GM12878 (cell line): ENCODE measurements around the gene PPM1N. TPM values are rescaled to one million over a fixed set of nuclear protein-coding genes. Genes with fewer than 3 reads are reported as not detected.

Experiments
- ATAC-seq: fragments of 200-7000 bp; cut with Tn5 transposase; 3 replicates; pipeline ENCODE4 v1.9.1; 2020; ENCODE audit warnings: mild to moderate bottlenecking, moderate library complexity
- BruUV-seq: library from RNA; stranded (reverse); fragments of 400-500 nt; replicated peaks from 2 replicates; lab custom pipeline; 2021; lab: Mats Ljungman, UMichigan
- CTCF ChIA-PET: fragments of 300-600 bp; sonication (Branson Sonifier 250); formaldehyde crosslinking; extraction: SDS; loops from one replicate; lab custom pipeline; 2021; ENCODE audit warnings: inconsistent platforms; lab: Yijun Ruan, JAX
- POLR2A ChIA-PET: fragments of 350-600 bp; formaldehyde crosslinking; extraction: SDS; loops from one replicate; lab custom pipeline; 2021; ENCODE audit warnings: inconsistent platforms; lab: Charles Lee
- RAD21 ChIA-PET: fragments of 300-600 bp; sonication (Branson Sonifier 250); formaldehyde crosslinking; loops from one replicate; lab custom pipeline; 2023; ENCODE audit warnings: antibody characterized with exemption; ENCODE audit not compliant: unreplicated experiment; lab: Charles Lee
- SMC1A ChIA-PET: fragments of 300-600 bp; sonication (Branson Sonifier 250); formaldehyde crosslinking; loops from one replicate; lab custom pipeline; 2023; ENCODE audit not compliant: unreplicated experiment, uncharacterized antibody; lab: Charles Lee
- DNase-seq: peaks from one replicate; pipeline ENCODE4 v3.0.0-alpha.2; 2011; ENCODE audit warnings: low read depth, low spot score
- FAIRE-seq: peaks from 3 replicates; lab custom pipeline; 2011; peaks lifted over from hg19 to GRCh38; lab: Jason Lieb, UNC
- H2AFZ ChIP-seq: 2 replicates; pipeline ENCODE4 v1.6.0; 2011; ENCODE audit warnings: low read depth, low read length, control low read depth; ENCODE audit not compliant: control insufficient read depth
- H3K27ac ChIP-seq: 2 replicates; pipeline ENCODE4 v1.5.1; 2011; ENCODE audit warnings: control low read depth; ENCODE audit not compliant: control insufficient read depth, insufficient read depth
- H3K27me3 ChIP-seq, 2 experiments: replicated peaks in 1 of 2; 2 replicates each; pipeline versions ENCODE4 v1.6.0 to v1.6.1; 2011; ENCODE audit warnings: low read length in 1 of 2; ENCODE audit not compliant: control insufficient read depth in 2 of 2, insufficient read depth in 2 of 2
- H3K36me3 ChIP-seq, 2 experiments: 2 replicates each; pipeline ENCODE4 v1.5.1; 2011; ENCODE audit warnings: low read length in 1 of 2; ENCODE audit not compliant: control insufficient read depth in 2 of 2, insufficient read depth in 2 of 2
- H3K4me1 ChIP-seq: 2 replicates; pipeline ENCODE4 v1.6.1; 2011; ENCODE audit warnings: mild to moderate bottlenecking, low read length, moderate library complexity, mixed read lengths; ENCODE audit not compliant: control insufficient read depth, insufficient read depth
- H3K4me2 ChIP-seq: 2 replicates; pipeline ENCODE4 v1.6.0; 2011; ENCODE audit warnings: control low read depth; ENCODE audit not compliant: control insufficient read depth, insufficient read depth
- H3K4me3 ChIP-seq: fragments of 200-600 bp; sonication (generic); 2 replicates; pipeline ENCODE4 v1.5.1; 2016
- H3K79me2 ChIP-seq: 2 replicates; pipeline ENCODE4 v1.6.0; 2011; ENCODE audit warnings: low read length; ENCODE audit not compliant: control insufficient read depth, insufficient read depth
- H3K9ac ChIP-seq: 2 replicates; pipeline ENCODE4 v1.8.0; 2011; ENCODE audit warnings: low read length, control low read depth, mixed read lengths; ENCODE audit not compliant: control insufficient read depth, insufficient read depth
- H3K9me3 ChIP-seq: replicated peaks from 3 replicates; pipeline ENCODE4 v1.5.1; 2011; ENCODE audit warnings: mild to moderate bottlenecking, low read length; ENCODE audit not compliant: control insufficient read depth, insufficient read depth
- H4K20me1 ChIP-seq: 2 replicates; pipeline ENCODE4 v1.6.0; 2011; ENCODE audit not compliant: control insufficient read depth, insufficient read depth
- ATF7 ChIP-seq: fragments of 450-650 bp; IDR thresholded peaks from 2 replicates; pipeline ENCODE4 v1.6.1; 2016; ENCODE audit warnings: low read depth, mild to moderate bottlenecking
- BCLAF1 ChIP-seq: fragments of 450-650 bp; IDR thresholded peaks from 2 replicates; pipeline ENCODE4 v1.6.1; 2017; ENCODE audit warnings: antibody characterized with exemption, mild to moderate bottlenecking, moderate library complexity
- BRCA1 ChIP-seq: IDR thresholded peaks from 2 replicates; pipeline ENCODE4 v1.6.1; 2011; ENCODE audit warnings: low read depth, low read length, improper control_type of control experiment
- CBX5 ChIP-seq: sonication (generic); IDR thresholded peaks from 2 replicates; pipeline ENCODE4 v1.6.1; 2016; ENCODE audit warnings: low read depth, moderate library complexity, mild to moderate bottlenecking, inconsistent platforms
- DPF2 ChIP-seq: fragments of 450-650 bp; IDR thresholded peaks from 2 replicates; pipeline ENCODE4 v1.6.1; 2017; ENCODE audit warnings: mild to moderate bottlenecking
- NFXL1 ChIP-seq: fragments of 450-650 bp; IDR thresholded peaks from 2 replicates; pipeline ENCODE4 v1.6.1; 2017; ENCODE audit warnings: antibody characterized with exemption, mild to moderate bottlenecking, borderline replicate concordance
- ZNF687 ChIP-seq: fragments of 450-650 bp; IDR thresholded peaks from 2 replicates; pipeline ENCODE4 v1.6.1; 2017; ENCODE audit warnings: mild to moderate bottlenecking, moderate library complexity
- WGBS: methylation state at CpG from one replicate; pipeline ENCODE4 v1.1.6; 2016; ENCODE audit warnings: low lambda C conversion rate; ENCODE audit not compliant: insufficient replicate concordance, insufficient coverage; ENCODE audit errors: missing lambda C conversion rate; 5-methylcytosine and 5-hydroxymethylcytosine counted together
- in situ Hi-C: fragments of 300-500 bp; cut with MboI; formaldehyde crosslinking; loops from 9 replicates; pipeline ENCODE4 v1.14.3; 2018; ENCODE audit warnings: mixed read lengths
- intact Hi-C: fragments of 100-400 bp; cut with micrococcal nuclease; formaldehyde crosslinking; loops from one replicate; pipeline ENCODE4 v1.14.2; 2022; ENCODE audit not compliant: unreplicated experiment
- polyA plus RNA-seq, 11 experiments: library from polyadenylated mRNA; depleted of rRNA in 4 of 11; unstranded in 6 of 11; stranded (reverse) in 5 of 11; fragments of >200 nt; fragmentation: Nextera tagmentation in 4 of 11; fragmentation: Illumina TruSeq in 1 of 11; extraction: Ambion mirVana in 4 of 11; extraction: Trizol in 1 of 11; gene quantifications; 1 replicate in 1 of 11; 2 replicates in 10 of 11; pipeline versions ENCODE4 v1.2.1 to v1.2.3, GENCODE V29; 2011 to 2016; ENCODE audit warnings: inconsistent platforms in 2 of 11, missing spikeins in 2 of 11, low read depth in 1 of 11
- total RNA-seq, 4 experiments: library from RNA; depleted of rRNA in 3 of 4; stranded (reverse); fragments of >200 nt in 3 of 4; fragmentation: Illumina TruSeq in 1 of 4; extraction: Trizol in 1 of 4; gene quantifications; 2 replicates each; pipeline versions ENCODE4 v1.2.1 to v1.2.3, GENCODE V29; 2013 to 2021
- TF ChIP-seq, protein P1 (sequence below): fragments of 450-650 bp; formaldehyde crosslinking; IDR thresholded peaks from 2 replicates; pipeline ENCODE4 v1.5.0; 2022; ENCODE audit warnings: mild to moderate bottlenecking, missing genetic modification characterization

PPM1N gene
- total and polyA plus RNA-seq, 10 of the 15 experiments (the other 5 are each of a cell fraction or from before 2014, with no cell fraction given), result 1.6 to 5.4 (median 3.7) TPM

DNA sequence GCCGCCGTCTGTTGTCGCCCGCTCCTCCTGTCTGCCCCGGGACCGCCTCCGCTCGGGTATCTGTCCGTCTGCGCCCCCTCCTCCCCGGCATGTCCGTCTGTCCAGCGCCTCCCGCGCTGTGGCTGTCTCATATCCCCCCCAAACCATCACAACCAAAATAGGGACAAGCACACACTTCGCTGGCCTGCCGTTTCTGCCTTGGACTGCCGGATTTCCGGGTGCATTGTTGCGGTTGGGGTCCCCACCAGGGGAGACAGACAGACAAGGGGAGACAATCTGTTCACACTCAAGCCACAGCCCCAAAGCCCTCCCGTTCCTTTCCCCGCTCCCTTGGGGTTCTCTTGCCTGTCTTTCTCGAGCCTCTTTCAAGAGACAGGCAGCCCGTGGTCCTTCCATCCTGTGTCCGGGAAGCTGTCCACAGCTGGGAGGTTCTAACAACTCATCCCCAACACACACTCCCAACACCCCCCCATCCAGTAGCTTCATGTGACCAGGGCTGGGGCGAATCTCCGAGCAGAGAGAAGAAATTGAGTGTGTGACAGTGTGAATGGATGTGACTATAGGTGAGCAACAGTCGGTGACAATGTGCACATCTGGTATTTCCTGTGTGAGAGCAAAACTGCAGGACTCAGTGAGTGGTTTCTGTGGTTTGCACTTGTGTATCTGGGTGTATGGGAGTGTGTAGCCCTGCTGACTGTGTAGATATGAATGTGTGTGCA is 47.0 kb upstream of the PPM1N start (continued):
- TF ChIP-seq ZNF687, result no peak

DNA sequence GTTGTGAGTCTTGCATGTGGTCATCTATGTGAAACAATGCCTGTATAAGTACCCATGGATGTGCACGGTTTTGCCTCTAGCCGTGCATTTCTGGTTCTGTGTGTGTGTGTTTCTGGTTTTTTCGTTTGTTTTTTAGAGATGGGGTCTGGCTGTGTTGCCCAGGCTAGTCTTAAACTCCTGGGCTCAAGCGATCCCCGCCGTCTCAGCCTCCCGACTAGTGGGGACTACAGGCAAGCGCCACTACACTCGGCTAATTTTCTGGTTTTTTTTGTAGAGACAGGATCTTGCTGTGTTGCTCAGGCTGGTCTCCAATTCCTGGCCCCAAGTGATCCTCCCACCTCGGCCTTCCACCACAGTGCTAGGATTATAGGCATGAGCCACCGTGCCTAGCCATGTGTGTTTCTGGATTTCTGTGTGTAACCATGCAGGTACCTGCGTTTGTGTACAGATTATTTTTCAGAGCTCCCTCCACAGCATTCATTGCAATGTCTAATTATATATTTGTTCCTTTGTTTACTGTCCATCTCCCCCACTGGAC is 46.3 kb upstream of the PPM1N start:
- FAIRE-seq (no peak), DNase-seq (no peak), ATAC-seq (no peak)
- CTCF ChIA-PET, result interaction anchor here (0.9 to 3.2 kb wide), 4 partner anchors 9 to 27 kb away, joined by 3 to 13 read pairs (median 10); partner anchors contain the start of gene FOSB
- H3K4me2 ChIP-seq, result peak overlapping the region; percentile 70
- intact Hi-C loops (loop anchor here (2.0 kb wide), 1 partner anchor 17 kb away; no protein-coding TSS in a partner anchor), in situ Hi-C loops (loop anchor here (25.0 kb wide), 1 partner anchor 1690 kb away; the partner anchor contains the start of gene SMG9)
- H3K9me3 ChIP-seq, result no peaks in the 10 kb centered on the region
- H4K20me1 ChIP-seq, result no peaks in the 10 kb centered on the region
- H2AFZ ChIP-seq, result no peak overlapping the region; the same call in 1 of the 2 replicates
- RAD21 ChIA-PET, result interaction anchor here (1.4 kb wide), 1 partner anchor 27 kb away, joined by 4 read pairs; no protein-coding TSS in a partner anchor
- peaks cover 42% of the 10 kb centered on the region for H3K4me1 ChIP-seq
- H3K36me3 ChIP-seq, result no peaks in the 10 kb centered on the region
- H3K9ac ChIP-seq, result no peak overlapping the region
- no TSS peak for BruUV-seq
- no peak overlapping the region for H3K27ac ChIP-seq
- H3K4me3 ChIP-seq, result no peak overlapping the region
- WGBS, result 48% methylated on average over 12 of the region's 12 CpGs
- POLR2A ChIA-PET, result interaction anchor here (0.9 to 1.5 kb wide), 3 partner anchors 13 to 27 kb away, joined by 3 read pairs; no protein-coding TSS in a partner anchor
- H3K79me2 ChIP-seq, result peaks cover 3% of the 10 kb centered on the region; the same call in 1 of the 2 replicates
- SMC1A ChIA-PET, result interaction anchor here (1.4 kb wide), 1 partner anchor 27 kb away, joined by 4 read pairs; no protein-coding TSS in a partner anchor
- H3K27me3 ChIP-seq, result no peaks in the 10 kb centered on the region
- TF ChIP-seq BCLAF1 (no peak), DPF2 (no peak), CBX5 (no peak), NFXL1 (no peak), ATF7 (no peak), BRCA1 (no peak)
- TF ChIP-seq, protein P1, sequence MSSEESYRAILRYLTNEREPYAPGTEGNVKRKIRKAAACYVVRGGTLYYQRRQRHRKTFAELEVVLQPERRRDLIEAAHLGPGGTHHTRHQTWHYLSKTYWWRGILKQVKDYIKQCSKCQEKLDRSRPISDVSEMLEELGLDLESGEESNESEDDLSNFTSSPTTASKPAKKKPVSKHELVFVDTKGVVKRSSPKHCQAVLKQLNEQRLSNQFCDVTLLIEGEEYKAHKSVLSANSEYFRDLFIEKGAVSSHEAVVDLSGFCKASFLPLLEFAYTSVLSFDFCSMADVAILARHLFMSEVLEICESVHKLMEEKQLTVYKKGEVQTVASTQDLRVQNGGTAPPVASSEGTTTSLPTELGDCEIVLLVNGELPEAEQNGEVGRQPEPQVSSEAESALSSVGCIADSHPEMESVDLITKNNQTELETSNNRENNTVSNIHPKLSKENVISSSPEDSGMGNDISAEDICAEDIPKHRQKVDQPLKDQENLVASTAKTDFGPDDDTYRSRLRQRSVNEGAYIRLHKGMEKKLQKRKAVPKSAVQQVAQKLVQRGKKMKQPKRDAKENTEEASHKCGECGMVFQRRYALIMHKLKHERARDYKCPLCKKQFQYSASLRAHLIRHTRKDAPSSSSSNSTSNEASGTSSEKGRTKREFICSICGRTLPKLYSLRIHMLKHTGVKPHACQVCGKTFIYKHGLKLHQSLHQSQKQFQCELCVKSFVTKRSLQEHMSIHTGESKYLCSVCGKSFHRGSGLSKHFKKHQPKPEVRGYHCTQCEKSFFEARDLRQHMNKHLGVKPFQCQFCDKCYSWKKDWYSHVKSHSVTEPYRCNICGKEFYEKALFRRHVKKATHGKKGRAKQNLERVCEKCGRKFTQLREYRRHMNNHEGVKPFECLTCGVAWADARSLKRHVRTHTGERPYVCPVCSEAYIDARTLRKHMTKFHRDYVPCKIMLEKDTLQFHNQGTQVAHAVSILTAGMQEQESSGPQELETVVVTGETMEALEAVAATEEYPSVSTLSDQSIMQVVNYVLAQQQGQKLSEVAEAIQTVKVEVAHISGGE (CRISPR knock-in tag), result no peak
